Measurements from ENCODE around the gene NDST1.

NDST1 gene

DNA sequence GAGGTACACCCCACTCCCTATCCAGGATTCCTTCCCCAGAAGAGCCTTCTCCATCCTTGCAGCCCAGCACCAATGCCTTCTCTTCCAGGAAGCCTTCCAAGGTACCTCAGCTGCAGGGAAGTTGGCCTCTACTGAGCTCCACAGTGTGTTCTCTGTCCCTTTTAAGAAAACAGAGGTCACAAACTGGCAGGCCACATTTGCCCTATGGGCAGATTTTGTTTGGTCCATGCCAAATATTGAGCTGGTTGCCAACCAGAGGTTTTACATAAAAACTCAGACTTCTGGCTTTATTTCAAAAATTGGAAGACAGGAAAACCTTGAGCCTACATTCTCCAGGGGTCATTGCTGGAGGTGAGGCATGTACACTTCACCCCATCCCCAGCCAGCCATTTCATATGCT is 9.0 kb upstream of the NDST1 start:
- H3K27ac ChIP-seq (ENCODE audit: low read length) = no peak overlapping the region
- no peak for DNase-seq (ENCODE audit: low read depth, low spot score)
- H3K27me3 ChIP-seq (ENCODE audit: control insufficient read depth, insufficient read depth, low read length) = no peaks in the 10 kb centered on the region
- H3K36me3 ChIP-seq (ENCODE audit: control insufficient read depth, insufficient read depth, low read length) = no peaks in the 10 kb centered on the region
- H3K4me1 ChIP-seq (ENCODE audit: control insufficient read depth, insufficient read depth, low read length) = peaks cover 24% of the 10 kb centered on the region
- H3K9me3 ChIP-seq (ENCODE audit: control insufficient read depth, insufficient read depth, low read length) = no peaks in the 10 kb centered on the region
- no peak overlapping the region for H3K4me3 ChIP-seq (ENCODE audit: low read length)

GRCh38 chr5:150499437-150499956 is 8.4 kb upstream of the NDST1 start:
- DNase-seq (ENCODE audit: low read depth, low spot score) = no peak
- H3K4me1 ChIP-seq (ENCODE audit: control insufficient read depth, insufficient read depth, low read length) = peaks cover 24% of the 10 kb centered on the region
- WGBS (ENCODE audit: insufficient coverage, insufficient read length) = no CpG with 5 or more reads among the region's 7 CpGs

DNA sequence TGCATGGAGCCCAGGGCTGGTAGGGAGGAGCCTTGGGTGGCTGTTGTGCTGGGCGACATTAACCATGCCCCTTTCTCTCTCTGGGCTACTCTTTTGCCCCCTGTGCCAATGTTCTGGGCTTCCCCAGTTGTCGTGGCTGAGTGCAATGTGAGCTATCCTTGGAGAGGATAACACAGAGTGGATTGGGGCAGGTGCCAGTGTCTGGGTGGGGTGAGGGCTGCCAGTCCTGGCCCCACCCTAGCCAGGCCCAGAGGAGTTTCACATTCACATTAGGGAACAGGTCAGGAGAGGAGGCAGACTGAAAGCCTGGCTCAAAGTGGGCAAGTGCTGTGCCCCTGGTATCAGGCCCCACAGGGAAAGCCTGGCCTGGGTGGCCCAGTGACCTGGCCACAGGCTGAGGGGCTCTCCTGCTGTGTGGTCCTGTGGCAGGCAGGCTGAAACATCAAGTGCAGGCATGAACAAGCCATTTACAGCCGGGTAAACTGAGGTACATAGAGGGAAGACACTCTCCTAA is 7.5 kb upstream of the NDST1 start:
- no peak for DNase-seq (ENCODE audit: low read depth, low spot score)

More at GRCh38 chr5:150499437-150499956, 8.4 kb upstream of the NDST1 start:
- Histone ChIP-seq H3K36me3 (ENCODE audit: control insufficient read depth, insufficient read depth, low read length) (no peaks in the 10 kb centered on the region), H3K9me3 (ENCODE audit: control insufficient read depth, insufficient read depth, low read length) (no peaks in the 10 kb centered on the region), H3K27me3 (ENCODE audit: control insufficient read depth, insufficient read depth, low read length) (no peaks in the 10 kb centered on the region), H3K4me3 (ENCODE audit: low read length) (no peak overlapping the region), H3K27ac (ENCODE audit: low read length) (no peak overlapping the region)

DNA sequence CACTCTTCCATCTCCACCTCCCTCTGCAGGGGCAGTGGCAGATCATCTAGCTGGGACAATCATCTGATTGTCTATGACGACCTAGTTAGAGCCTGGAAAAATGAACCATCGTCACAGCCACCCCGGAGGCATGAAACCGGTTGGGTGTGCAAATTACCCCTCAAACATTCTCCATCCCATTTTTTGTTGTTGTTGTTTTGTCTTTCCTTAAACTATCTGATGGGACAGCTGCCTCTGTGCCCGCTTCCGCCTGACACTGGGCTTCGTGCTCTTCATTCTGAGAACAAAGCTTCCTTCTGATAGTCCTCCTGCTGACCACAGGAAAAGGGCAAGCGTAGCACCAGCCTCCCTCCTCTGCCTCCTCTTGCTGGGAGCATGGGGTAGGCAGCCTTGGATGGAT is 7.0 kb upstream of the NDST1 start:
- no peak for DNase-seq (ENCODE audit: low read depth, low spot score)
- no peaks in the 10 kb centered on the region for H3K27me3 ChIP-seq (ENCODE audit: control insufficient read depth, insufficient read depth, low read length)
- WGBS (ENCODE audit: insufficient coverage, insufficient read length) = no CpG with 5 or more reads among the region's 8 CpGs
- H3K9me3 ChIP-seq (ENCODE audit: control insufficient read depth, insufficient read depth, low read length) = no peaks in the 10 kb centered on the region
- H3K36me3 ChIP-seq (ENCODE audit: control insufficient read depth, insufficient read depth, low read length) = no peaks in the 10 kb centered on the region
- H3K4me1 ChIP-seq (ENCODE audit: control insufficient read depth, insufficient read depth, low read length) = peaks cover 24% of the 10 kb centered on the region
- H3K4me3 ChIP-seq (ENCODE audit: low read length) = no peak overlapping the region
- H3K27ac ChIP-seq (ENCODE audit: low read length) = no peak overlapping the region

More for the DNA sequence above, 7.5 kb upstream of the NDST1 start:
- Histone ChIP-seq H3K27ac (ENCODE audit: low read length) (no peak overlapping the region), H3K27me3 (ENCODE audit: control insufficient read depth, insufficient read depth, low read length) (no peaks in the 10 kb centered on the region), H3K4me3 (ENCODE audit: low read length) (no peak overlapping the region), H3K9me3 (ENCODE audit: control insufficient read depth, insufficient read depth, low read length) (no peaks in the 10 kb centered on the region), H3K36me3 (ENCODE audit: control insufficient read depth, insufficient read depth, low read length) (no peaks in the 10 kb centered on the region), H3K4me1 (ENCODE audit: control insufficient read depth, insufficient read depth, low read length) (peaks cover 24% of the 10 kb centered on the region)
- WGBS (ENCODE audit: insufficient coverage, insufficient read length) = no CpG with 5 or more reads among the region's 3 CpGs

GRCh38 chr5:150502106-150502505 is 5.8 kb upstream of the NDST1 start:
- no peak for DNase-seq (ENCODE audit: low read depth, low spot score)
- no CpG with 5 or more reads among the region's 8 CpGs for WGBS (ENCODE audit: insufficient coverage, insufficient read length)
- no peaks in the 10 kb centered on the region for H3K36me3 ChIP-seq (ENCODE audit: control insufficient read depth, insufficient read depth, low read length)
- H3K4me1 ChIP-seq (ENCODE audit: control insufficient read depth, insufficient read depth, low read length) = peaks cover 24% of the 10 kb centered on the region
- H3K4me3 ChIP-seq (ENCODE audit: low read length) = no peak overlapping the region
- no peak overlapping the region for H3K27ac ChIP-seq (ENCODE audit: low read length)
- H3K9me3 ChIP-seq (ENCODE audit: control insufficient read depth, insufficient read depth, low read length) = no peaks in the 10 kb centered on the region
- no peaks in the 10 kb centered on the region for H3K27me3 ChIP-seq (ENCODE audit: control insufficient read depth, insufficient read depth, low read length)

- peaks cover 18% of the 10 kb centered on the region for H3K4me1 ChIP-seq (ENCODE audit: control insufficient read depth, insufficient read depth, low read length)
- DNase-seq (ENCODE audit: low read depth, low spot score) = no peak
- H3K36me3 ChIP-seq (ENCODE audit: control insufficient read depth, insufficient read depth, low read length) = no peaks in the 10 kb centered on the region
- H3K27ac ChIP-seq (ENCODE audit: low read length) = no peak overlapping the region
- no CpG with 5 or more reads among the region's 3 CpGs for WGBS (ENCODE audit: insufficient coverage, insufficient read length)
- no peak overlapping the region for H3K4me3 ChIP-seq (ENCODE audit: low read length)
- no peaks in the 10 kb centered on the region for H3K9me3 ChIP-seq (ENCODE audit: control insufficient read depth, insufficient read depth, low read length)
- H3K27me3 ChIP-seq (ENCODE audit: control insufficient read depth, insufficient read depth, low read length) = no peaks in the 10 kb centered on the region
Measured at GRCh38 chr5:150502847-150503246, 5.1 kb upstream of the NDST1 start.

DNA sequence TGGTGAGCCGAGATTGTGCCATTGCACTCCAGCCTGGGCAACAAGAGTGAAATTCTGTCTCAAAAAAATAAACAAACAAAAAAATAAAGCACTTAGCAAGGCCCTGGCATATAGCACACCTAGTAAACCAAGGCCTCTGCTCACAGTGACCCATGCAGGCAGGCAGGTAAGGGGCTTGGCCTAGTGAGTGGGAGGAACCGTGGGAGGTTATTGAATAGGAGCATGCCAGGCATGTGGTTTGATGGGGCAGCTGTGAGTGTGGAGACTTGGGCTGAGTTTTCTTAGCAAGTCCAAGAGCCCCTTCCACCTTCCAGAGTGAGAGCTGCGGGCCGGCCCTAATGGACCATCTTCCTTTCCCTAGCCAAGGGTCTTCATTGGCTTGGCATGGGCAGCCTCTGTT is 4.5 kb upstream of the NDST1 start:
- no peak overlapping the region for H3K27ac ChIP-seq (ENCODE audit: low read length)
- WGBS (ENCODE audit: insufficient coverage, insufficient read length) = no CpG with 5 or more reads among the region's 4 CpGs
- no peak overlapping the region for H3K4me3 ChIP-seq (ENCODE audit: low read length)
- H3K4me1 ChIP-seq (ENCODE audit: control insufficient read depth, insufficient read depth, low read length) = peaks cover 17% of the 10 kb centered on the region
- no peaks in the 10 kb centered on the region for H3K27me3 ChIP-seq (ENCODE audit: control insufficient read depth, insufficient read depth, low read length)
- no peaks in the 10 kb centered on the region for H3K36me3 ChIP-seq (ENCODE audit: control insufficient read depth, insufficient read depth, low read length)
- H3K9me3 ChIP-seq (ENCODE audit: control insufficient read depth, insufficient read depth, low read length) = no peaks in the 10 kb centered on the region
- DNase-seq (ENCODE audit: low read depth, low spot score) = no peak

GRCh38 chr5:150503977-150504620 is 3.8 kb upstream of the NDST1 start:
- H3K27ac ChIP-seq (ENCODE audit: low read length) = no peak overlapping the region

DNA sequence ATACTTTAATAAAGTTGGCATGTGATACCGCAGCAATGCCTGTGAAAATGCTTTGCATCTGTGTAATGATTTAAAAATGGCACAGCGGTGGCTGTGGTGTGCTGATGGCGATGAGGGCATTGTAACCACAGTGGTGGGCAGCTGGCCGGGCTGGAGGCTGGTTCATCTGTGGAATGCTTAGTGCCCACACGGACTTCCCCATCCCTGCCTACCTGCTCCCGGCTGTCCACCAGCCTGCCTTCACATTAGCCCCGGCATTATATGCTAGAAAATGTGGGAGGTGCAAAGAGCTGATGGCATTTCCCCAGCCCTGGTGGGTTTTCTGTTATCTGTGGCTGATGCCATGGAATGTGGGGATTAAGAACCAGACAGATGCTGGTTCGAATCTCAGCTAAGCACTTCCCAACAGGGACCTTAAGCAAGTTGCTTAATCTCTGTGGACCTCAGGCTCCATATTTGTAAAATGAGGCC is 2.9 kb upstream of the NDST1 start:
- Histone ChIP-seq H3K27ac (ENCODE audit: low read length) (no peak overlapping the region), H3K27me3 (ENCODE audit: control insufficient read depth, insufficient read depth, low read length) (no peaks in the 10 kb centered on the region), H3K9me3 (ENCODE audit: control insufficient read depth, insufficient read depth, low read length) (no peaks in the 10 kb centered on the region), H3K4me1 (ENCODE audit: control insufficient read depth, insufficient read depth, low read length) (peaks cover 13% of the 10 kb centered on the region), H3K4me3 (ENCODE audit: low read length) (no peak overlapping the region), H3K36me3 (ENCODE audit: control insufficient read depth, insufficient read depth, low read length) (no peaks in the 10 kb centered on the region)
- no CpG with 5 or more reads among the region's 8 CpGs for WGBS (ENCODE audit: insufficient coverage, insufficient read length)
- DNase-seq (ENCODE audit: low read depth, low spot score) = no peak

More at GRCh38 chr5:150503977-150504620, 3.8 kb upstream of the NDST1 start:
- Histone ChIP-seq H3K9me3 (ENCODE audit: control insufficient read depth, insufficient read depth, low read length) (no peaks in the 10 kb centered on the region), H3K4me3 (ENCODE audit: low read length) (no peak overlapping the region), H3K4me1 (ENCODE audit: control insufficient read depth, insufficient read depth, low read length) (peaks cover 17% of the 10 kb centered on the region), H3K27me3 (ENCODE audit: control insufficient read depth, insufficient read depth, low read length) (no peaks in the 10 kb centered on the region), H3K36me3 (ENCODE audit: control insufficient read depth, insufficient read depth, low read length) (no peaks in the 10 kb centered on the region)
- WGBS (ENCODE audit: insufficient coverage, insufficient read length) = no CpG with 5 or more reads among the region's 9 CpGs
- DNase-seq (ENCODE audit: low read depth, low spot score) = no peak

GRCh38 chr5:150505816-150506215 is 2.1 kb upstream of the NDST1 start:
- H3K9me3 ChIP-seq (ENCODE audit: control insufficient read depth, insufficient read depth, low read length) = no peaks in the 10 kb centered on the region
- DNase-seq (ENCODE audit: low read depth, low spot score) = no peak
- no peak overlapping the region for H3K27ac ChIP-seq (ENCODE audit: low read length)
- no peaks in the 10 kb centered on the region for H3K36me3 ChIP-seq (ENCODE audit: control insufficient read depth, insufficient read depth, low read length)
- H3K27me3 ChIP-seq (ENCODE audit: control insufficient read depth, insufficient read depth, low read length) = no peaks in the 10 kb centered on the region
- H3K4me3 ChIP-seq (ENCODE audit: low read length) = no peak overlapping the region
- no CpG with 5 or more reads among the region's 8 CpGs for WGBS (ENCODE audit: insufficient coverage, insufficient read length)
- peaks cover 19% of the 10 kb centered on the region for H3K4me1 ChIP-seq (ENCODE audit: control insufficient read depth, insufficient read depth, low read length)

All from iPS DF 6.9 (cell line).